GM18526 (cell line): ENCODE data around the gene SPRR2E.

Experiments used
- POLR2A ChIP-seq: IDR thresholded peaks from 3 replicates; pipeline ENCODE4 v1.6.1; 2011; ENCODE audit not compliant: insufficient read length; ENCODE audit errors: extremely low read depth

The SPRR2E gene

DNA sequence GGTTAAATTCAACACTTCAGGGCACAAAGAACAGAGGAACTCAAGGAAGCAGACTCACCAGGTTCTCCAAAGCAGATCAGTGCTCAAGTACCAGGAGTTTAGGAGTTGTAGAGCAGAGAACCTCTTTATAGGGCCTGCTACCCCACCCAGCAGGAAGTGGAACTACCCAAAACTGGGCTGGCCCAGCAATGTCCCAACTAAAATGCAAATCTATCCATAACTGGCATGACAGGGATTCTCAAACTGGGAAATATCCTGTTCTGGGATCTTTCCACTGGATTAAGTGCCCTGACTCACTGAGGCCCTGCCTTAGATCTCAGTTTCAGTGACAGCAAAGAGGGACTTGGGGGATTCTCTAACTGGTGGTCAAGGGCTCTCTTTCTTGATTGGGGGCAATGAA is at the start of gene SPRR2E:
Gene SPRR2E (minus strand): TSS at position 101 of the 400 bp plus-strand sequence. CDS start 775 bp downstream, outside the sequence.
- no peak for TF ChIP-seq POLR2A

DNA sequence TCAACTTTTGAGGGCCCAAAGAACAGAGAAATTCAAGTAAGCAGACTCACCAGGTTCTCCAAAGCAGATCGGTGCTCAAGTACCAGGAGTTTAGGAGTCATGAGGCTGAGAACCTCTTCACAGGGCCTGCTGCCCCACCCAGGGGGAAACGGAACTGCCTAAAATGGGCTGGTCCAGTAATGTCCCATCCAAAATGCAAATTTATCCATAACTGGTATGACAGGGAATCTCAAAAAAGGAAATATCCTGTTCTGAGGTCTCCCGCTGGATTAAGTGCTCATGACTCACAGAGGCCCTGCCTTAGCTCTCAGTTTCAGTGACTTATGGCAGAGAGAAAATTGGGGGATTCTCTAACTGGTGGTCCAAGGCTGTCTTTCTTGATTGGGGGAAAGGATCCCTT is 47.1 kb upstream of the SPRR2E start:
- no peak for TF ChIP-seq POLR2A

DNA sequence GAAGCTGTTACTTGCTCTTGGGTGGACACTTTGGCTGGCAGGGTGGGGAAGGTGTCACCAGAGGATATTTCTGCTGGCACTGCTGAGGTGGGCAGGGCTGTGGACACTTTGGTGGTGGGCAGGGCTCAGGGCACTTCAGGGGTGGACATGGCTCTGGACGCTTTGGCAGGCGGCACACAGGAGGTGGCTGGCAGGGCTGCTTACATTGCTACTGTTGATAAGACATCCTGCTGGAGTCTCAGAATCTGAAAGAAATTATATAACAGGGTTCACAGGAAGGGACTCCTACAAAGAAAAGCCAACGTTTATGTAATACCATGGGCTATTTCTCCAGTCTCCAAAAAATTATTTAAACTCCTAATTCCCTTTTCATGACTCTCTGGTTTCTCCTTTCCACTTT is 46.2 kb upstream of the SPRR2E start:
- no peak for TF ChIP-seq POLR2A

DNA sequence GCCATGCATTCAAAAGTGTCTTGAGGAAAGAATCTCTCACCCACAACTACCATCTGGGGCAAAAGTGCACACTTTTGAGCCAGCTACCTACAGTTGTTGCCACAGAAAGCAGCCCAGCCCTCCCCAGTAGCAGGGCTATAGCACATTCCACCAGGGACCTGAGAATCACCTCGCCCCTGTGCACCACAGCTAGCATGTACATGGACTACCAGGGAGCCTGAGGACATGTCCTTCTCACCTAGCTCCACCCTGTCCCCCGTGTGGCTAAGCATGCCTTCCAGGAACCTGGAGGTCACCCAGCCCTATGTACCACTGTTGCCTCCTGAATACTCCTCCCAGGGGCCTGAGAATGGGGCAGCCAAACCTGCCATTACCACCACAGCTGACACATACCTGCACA is 39.4 kb upstream of the SPRR2E start:
- no peak for TF ChIP-seq POLR2A

DNA sequence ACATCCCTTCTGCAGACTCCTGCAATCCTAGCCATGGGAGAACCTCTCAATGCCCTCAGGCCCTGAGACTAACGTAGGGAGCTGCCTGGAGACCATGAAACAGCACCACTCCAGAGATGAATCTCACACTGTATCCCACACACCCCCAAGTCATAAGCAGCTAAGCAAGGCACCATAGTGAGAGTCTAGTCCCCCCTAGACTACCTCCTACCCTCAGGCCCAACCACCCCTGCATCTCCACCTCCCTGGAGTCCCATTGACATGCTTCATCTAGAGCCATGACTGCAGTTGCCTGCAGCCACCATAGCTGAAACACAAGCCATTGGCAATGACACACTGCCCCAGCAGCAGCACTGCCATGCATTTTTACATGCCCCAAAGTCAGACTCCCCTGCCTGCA is 38.9 kb upstream of the SPRR2E start:
- TF ChIP-seq POLR2A: no peak

DNA sequence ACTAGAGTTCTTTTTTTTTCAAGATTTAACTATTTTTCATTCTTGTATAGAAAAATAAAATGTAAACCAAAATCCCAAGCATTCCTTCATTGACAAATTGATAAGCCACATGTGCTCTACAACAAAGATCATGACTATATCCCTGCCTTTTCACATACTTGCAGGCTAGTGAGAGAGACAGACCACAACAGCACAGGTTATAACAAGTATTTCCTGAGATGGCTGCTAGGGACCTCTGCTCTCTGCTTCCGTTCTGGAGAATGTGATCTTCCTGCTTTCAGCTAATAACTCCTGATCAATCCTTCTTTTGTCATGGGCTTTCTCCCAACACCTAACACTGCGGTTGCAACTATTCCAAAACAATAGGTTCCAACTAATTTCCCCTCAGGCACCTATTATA is 33.0 kb upstream of the SPRR2E start:
- TF ChIP-seq POLR2A: no peak

DNA sequence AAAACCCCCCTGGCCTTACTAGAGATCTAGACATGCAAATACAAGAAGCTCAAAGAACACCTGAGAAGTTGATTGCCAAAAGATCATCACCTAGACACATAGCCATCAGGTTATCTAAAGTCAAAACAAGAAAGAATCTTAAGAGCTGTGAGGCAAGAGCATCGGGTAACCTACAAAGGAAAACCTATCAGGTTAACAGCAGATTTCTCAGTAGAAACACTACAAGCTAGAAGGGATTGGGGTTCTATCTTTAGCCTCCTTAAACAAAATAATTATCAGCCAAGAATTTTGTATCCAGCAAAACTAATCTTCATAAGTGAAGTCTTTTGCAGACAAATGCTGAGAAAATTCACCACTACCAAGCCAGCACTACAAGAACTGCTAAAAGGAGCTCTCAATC is 31.2 kb upstream of the SPRR2E start:
- no peak for TF ChIP-seq POLR2A

DNA sequence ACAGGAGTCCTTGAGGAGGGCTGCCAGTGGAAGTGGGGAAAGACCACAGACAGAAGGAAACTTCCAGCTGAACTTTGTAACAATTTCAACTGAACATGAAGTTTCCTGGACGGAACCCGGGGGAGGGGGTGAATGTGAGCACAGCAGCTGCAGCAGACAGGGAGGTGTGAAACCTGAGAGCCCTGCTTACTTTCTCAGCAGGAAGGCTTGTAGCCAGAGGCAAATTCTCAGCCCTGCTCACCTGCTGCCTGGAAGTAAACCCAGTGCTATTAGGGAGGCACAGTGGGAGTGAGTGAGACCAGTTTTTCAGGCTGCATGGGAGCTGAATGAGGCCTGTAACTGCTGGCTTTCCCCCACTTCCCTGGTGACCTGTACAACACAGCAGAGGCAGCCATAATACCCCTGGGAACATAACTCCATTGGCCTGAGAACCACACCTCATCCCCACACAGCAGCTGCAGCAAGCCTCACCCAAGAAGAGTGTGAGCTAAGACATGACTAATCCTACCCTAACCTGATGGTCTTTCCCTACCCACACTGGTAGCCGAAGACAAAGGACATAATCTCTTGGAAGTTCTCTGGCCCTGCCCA is 28.6 kb upstream of the SPRR2E start:
- no peak for TF ChIP-seq POLR2A

DNA sequence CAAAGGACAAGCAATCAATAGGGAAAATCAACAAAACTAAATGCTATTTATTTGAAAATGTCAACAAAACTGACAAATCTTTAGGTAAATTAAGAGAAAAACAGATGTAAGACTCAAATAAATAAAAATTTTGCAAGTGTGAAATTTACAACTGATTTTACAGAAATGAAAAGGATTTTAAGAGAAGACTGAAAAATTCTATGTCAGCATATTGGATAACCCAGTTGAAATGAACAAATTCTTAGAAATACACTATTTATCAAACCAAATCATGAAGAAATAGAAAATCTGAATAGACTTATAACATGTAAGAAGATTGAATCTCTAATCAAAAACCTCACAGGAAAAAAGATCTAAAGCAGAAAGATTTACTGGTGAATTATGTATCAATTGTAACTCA is 26.6 kb upstream of the SPRR2E start:
- TF ChIP-seq POLR2A: no peak

DNA sequence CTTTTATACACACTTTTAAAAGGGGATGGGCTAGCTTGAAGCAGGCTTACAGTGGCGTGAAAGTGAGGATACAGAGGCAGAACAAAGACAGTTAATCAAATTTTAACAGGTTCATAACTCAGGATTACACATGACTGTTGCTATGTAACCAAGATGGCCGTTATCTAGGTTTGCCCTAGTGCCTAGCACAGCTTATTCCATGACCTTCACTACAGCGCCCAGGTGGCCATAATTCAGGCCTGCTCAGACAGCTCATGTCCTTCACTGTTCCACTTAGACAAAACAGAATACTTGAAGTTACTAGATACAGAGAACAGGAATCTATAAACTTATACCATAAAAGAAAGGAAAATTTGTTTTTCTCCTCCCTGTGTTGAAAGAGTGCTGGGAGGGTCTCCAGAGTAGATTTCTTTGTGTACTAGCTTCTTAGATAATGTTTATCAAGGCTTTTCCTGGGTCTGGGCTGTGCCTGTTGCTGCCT is 25.2 kb upstream of the SPRR2E start:
- TF ChIP-seq POLR2A: no peak

DNA sequence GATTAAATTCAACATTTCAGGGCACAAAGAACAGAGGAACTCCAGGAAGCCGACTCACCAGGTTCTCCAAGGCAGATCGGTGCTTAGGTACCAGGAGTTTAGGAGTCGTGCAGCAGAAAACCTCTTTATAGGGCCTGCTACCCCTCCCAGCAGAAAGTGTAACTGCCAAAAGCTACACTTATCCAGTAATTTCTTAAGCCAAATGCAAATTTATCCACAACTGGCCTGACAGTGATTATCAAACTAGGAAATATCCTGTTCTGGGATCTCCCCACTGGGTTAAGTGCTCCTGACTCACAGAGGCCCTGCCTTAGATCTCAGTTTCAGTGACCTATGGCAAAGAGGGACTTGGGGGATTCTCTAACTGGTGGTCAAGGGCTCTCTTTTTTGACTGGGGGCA is 19.1 kb upstream of the SPRR2E start, which contains the start of gene SPRR2F:
Gene SPRR2F (minus strand): TSS at position 101 of the 400 bp plus-strand sequence. CDS start 783 bp downstream, outside the sequence.
- TF ChIP-seq POLR2A: no peak

DNA sequence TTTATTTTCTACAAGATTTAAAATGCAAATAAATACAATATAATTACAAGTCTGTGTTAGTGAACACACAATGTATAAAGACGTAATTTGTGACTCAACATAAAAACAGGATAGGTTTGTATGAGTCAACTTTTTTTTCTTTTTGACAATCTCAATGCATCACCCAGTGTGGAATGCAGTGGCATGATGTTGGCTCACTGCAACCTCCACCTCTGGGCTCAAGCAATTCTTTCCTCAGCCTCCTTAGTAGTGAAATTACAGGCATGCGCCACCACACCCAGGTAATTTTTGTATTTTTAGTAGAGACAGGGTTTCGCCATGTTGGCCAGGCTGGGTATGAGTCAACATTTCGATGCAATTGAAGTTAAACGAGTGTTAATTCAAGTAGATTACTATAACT is 5.9 kb upstream of the SPRR2E start:
- TF ChIP-seq POLR2A: no peak

DNA sequence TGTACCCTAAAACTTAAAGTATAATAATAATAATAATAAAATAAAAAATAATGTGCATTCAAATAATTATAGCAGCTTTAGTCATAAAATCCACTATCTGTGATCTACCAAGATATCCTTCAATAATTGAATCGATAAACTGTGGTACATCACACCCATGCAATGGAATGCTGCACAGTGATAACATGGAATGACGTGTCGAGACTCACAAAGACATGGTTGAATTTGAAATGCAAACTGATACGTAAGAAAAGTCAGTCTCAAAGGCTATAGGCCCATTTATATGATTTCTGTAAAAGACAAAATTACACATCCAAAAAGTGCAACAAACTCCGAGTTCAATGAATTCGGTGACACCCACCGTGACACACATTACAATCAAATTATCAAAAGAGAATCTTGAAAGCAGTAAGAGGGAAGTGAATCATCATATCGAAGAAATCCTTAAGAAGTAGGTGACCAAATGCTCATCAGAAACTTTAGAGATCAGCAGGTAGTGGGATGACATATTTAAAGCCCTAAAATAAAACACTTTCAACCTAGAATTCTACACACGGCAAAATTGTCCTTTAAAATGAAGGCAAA is 5.2 kb upstream of the SPRR2E start:
- no peak for TF ChIP-seq POLR2A

DNA sequence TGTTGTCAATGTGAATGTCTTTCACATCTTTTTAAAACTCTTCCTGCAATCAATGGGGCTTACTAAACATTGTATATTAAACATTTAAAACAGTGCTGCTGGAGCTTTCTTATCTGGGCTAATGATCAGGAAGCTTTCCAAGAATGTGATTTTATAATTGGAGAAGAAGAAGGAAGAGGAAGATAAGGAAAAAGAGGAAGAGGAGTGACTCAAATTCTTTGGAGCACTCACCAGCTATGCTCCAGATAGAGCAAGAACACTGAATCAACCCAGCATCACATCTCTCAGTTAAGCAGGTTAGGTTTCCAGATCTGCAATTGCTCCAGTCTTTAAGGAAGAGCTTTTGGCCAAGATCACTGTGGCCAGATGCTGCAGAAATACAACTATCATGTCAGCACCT is 1.4 kb upstream of the SPRR2E start:
- TF ChIP-seq POLR2A: no peak

DNA sequence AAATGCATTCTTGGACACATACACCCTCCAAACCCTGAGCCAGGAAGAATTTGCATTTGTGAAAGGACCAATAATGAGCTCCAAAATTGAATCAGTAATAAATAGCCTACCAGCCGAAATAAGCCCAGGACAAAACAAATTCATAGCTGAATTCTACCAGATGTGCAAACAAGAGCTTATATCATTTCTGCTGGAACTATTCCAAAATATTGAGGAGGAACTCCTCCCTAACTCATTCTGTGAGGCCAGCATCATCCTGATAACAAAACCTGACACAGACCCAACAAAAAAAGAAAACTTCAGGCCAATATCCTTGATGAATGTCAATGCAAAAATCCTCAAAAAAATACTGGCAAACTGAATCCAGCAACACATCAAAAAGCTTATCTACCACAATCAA is 6.7 kb downstream of the SPRR2E start:
- TF ChIP-seq POLR2A: no peak

DNA sequence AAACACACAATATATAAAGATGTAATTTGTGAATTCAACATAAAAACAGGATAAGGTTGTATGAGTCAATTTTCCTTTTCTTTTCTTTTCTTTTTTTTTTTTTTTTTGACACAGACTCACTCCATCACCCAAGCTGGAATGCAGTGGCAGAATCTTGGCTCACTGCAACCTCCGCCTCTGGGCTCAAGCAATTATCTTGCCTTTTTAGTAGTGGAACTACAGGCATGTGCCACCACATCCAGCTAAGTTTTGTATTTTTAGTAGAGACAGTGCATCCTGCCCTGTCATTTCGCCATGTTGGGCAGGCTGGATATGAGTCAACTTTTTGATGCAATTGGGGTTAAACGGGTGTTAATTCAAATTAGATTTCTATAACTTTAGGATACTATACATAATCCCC is 12.6 kb downstream of the SPRR2E start:
- TF ChIP-seq POLR2A: no peak
